AG09309 (cell line): ENCODE results near the gene JAGN1.
"Not testable (repeated sequence)": the region's sequence is repeated elsewhere in the genome, so short reads cannot be mapped to it uniquely, and the experiment has no call there.

Experiments used
- DNase-seq: peaks from one replicate; pipeline ENCODE4 v3.0.0-alpha.2; 2010; ENCODE audit warnings: low read depth
- H3K4me3 ChIP-seq: 2 replicates; pipeline ENCODE4 v1.5.1; 2011; ENCODE audit warnings: mild to moderate bottlenecking, low read depth, low read length, moderate library complexity; ENCODE audit not compliant: control insufficient read depth
- TF ChIP-seq, protein P1 (sequence below): IDR thresholded peaks from 2 replicates; pipeline ENCODE4 v1.5.1; 2011; ENCODE audit warnings: mild to moderate bottlenecking, low read depth, low read length, inconsistent platforms; ENCODE audit not compliant: insufficient read depth, control insufficient read depth; ENCODE audit errors: missing control alignments

Gene JAGN1

DNA sequence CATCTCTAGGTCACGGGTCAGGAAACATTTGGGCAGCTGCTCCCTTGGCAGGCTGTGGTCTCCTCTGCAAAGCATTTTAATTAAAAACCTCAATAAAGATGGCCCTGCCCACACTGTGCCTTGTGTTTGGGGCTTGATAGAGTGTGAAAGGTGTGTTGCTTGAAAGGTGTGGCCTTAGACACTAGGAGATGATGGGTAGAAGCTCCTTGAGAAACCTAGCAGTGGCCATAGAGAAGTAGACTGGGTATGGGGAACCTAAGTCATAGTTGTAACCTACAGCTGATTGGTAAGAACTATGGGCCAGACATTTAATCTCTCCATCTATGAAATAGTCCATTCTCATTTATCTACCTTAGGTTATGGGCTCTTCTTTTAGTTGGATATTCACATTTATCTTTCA is 3.3 kb downstream of the JAGN1 start:
- TF ChIP-seq, protein P1, sequence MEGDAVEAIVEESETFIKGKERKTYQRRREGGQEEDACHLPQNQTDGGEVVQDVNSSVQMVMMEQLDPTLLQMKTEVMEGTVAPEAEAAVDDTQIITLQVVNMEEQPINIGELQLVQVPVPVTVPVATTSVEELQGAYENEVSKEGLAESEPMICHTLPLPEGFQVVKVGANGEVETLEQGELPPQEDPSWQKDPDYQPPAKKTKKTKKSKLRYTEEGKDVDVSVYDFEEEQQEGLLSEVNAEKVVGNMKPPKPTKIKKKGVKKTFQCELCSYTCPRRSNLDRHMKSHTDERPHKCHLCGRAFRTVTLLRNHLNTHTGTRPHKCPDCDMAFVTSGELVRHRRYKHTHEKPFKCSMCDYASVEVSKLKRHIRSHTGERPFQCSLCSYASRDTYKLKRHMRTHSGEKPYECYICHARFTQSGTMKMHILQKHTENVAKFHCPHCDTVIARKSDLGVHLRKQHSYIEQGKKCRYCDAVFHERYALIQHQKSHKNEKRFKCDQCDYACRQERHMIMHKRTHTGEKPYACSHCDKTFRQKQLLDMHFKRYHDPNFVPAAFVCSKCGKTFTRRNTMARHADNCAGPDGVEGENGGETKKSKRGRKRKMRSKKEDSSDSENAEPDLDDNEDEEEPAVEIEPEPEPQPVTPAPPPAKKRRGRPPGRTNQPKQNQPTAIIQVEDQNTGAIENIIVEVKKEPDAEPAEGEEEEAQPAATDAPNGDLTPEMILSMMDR: no peak
- no peak for DNase-seq
- H3K4me3 ChIP-seq: no peak overlapping the region

DNA sequence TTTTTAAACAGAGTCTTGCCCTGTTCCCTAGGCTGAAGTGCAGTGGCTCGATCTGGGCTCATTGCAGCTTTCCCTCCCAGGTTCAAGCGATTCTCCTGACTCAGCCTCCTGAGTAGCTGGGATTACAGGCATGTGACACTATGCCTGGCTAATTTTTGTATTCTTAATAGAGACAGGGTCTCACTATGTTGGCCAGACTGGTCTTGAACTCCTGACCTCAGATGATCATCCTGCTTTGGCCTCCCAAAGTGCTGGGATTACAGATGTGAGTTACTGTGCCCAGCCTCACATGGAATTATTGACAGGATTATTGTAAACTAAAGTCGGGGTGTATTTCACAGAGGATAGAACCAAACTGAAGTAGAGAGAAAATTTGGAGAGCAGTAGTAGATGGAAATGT is 5.3 kb downstream of the JAGN1 start:
- not testable (repeated sequence) for H3K4me3 ChIP-seq, DNase-seq

DNA sequence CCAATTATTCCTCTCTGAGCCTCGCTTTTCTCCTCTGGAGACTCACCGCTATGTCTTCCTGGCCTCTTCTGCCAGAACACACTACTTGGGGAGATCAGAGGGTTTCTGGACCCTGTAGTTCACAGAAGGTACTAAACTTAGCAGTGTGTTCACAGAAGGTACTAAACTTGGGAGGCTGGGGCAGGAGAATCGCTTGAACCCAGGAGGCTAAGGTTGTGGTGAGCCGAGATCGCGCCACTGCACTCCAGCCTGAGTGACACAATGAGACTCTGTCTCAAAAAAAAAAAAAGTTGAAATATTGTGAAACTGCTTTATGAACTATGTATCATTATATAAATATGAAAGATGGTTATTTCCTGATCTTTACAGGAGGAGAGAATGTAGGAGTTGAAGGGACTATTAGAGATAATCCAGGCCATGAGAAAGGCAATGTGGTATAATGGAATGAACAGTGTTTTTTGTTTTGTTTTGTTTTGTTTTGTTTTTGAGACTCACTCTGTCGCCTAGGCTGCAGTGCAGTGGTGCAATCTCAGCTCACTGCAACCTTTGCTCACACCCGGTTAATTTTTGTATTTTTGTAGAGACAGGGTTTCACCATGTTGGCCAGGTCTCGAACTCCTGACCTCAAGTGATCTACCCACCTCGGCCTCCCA is 6.5 kb downstream of the JAGN1 start:
- not testable (repeated sequence) for DNase-seq, H3K4me3 ChIP-seq

DNA sequence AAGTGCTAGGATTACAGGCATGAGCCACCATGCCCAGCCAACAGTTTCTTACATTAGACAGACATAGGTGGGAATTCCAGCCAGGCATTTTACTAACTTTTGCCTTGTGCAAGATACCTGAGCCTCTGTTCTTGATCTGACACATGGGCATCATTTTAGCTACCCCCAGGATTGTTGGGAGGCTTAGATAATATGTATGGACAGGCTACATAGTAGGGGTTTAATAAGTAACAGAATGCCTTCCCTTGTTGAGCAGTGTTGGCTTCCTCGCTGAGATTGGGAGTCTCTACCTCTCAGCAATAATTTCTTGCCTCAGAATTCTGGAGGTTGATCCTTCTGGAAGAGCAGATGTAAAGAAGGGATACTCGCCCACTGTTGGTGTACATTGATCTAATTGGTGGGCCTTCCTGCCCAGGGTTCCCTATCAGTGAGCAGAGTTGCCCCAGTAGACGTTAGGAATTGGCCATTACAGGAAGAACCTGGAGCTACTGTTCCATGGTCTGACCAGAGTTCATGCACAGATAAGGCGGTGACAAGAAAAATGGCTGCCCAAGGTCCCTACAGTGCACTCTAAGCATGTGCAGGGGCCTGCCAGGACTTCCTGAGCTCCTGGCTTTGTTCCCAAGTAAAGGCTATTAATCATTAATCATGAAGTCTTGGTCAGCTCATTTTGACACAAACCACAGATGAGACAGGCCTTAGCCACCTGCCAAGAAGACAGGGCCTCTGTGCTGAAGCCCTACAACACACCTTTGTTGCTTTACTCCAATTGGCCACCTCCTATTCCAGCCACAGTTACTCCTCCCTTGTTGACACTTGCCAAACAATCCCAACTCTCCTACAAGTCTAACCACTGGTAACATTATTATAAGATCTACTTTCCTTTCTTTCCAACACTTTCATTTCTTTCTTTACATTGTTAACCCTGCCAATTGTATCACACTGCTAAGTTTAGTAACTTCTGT is 7.3 kb downstream of the JAGN1 start:
- H3K4me3 ChIP-seq: no peak overlapping the region
- TF ChIP-seq, protein P1: no peak
- DNase-seq: no peak

DNA sequence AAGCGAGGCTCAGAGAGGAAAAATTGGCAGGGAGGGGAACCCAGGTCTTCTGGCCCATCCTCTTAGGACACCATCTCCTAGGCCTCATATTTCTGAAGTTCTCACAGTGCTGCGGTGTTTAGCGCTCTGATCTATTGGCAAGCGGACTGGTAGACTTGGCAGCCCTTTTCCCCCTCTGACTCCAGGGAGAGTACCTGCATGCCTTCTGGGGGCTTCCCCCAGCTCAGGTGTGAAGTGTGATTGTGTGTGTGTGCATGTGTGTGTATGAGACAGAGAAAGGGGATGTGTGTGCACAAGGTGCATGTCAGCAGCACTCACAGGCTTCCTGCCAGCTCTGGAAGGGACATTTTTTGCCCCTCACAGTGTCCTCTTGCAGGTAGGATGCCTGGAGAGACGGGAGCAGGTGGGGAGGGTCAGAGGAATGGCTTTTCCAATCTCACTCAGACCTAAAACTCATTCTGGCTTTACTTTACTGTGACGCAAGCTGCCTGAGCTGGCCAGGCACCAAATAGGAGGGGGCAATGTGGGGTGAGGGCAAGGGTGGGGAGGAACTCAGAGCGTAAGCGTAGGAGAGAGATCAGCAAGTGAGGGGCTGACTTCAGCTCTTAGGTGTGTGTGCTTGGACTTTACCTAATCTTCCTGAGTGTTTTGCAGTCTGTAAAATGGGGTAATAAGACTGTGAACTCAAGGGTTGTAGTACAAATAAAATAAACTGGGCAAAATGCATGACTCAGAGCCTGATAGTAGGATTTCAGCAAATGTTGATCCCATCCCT is 8.2 kb downstream of the JAGN1 start:
- TF ChIP-seq, protein P1: no peak
- H3K4me3 ChIP-seq: no peak overlapping the region
- no peak for DNase-seq

DNA sequence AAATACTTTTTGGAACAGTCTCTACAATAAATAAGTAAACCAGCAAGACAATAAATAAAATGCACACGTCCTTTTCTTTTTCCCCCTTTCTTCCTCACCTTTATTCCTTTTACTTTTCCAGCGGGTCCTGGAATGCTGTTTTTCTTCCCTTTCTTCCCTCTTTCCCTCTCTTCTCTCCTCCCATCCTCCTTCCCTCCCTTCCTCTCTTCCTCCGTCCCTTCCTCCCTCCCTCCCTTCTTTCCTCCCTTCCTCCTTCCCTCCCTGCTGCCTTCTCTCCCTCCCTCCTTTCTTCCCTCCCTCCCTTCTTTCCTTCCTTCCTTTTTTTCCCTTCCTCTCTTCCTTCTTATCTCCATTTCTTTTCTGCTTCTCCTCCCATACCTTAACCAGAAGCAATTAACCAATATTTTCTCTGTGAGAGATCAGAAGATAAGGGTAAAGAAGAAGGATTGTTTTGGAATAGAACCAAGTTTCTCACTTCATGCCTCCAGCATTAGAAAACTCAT is 8.9 kb downstream of the JAGN1 start:
- TF ChIP-seq, protein P1: no peak
- H3K4me3 ChIP-seq: no peak overlapping the region
- no peak for DNase-seq

DNA sequence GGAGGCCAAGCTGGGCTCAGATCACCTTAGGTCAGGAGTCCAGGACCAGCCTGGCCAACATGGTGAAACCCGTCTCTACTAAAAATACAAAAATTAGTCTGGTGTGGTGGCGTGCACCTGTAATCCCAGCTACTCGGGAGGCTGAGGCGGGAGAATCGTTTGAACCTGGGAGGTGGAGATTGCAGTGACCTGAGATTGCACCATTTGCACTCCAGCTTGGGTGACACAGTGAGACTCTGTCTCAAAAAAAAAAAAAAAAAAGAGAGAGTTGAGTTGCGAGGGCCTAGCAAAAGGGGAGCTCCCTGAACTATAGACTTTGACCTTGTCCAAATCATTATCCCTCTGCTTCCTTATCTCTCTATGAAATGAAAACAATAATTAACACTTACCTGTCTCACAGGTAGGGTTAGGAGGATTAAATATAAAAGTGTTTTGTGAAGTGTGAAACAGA is 10.6 kb downstream of the JAGN1 start:
- not testable (repeated sequence) for DNase-seq, H3K4me3 ChIP-seq

DNA sequence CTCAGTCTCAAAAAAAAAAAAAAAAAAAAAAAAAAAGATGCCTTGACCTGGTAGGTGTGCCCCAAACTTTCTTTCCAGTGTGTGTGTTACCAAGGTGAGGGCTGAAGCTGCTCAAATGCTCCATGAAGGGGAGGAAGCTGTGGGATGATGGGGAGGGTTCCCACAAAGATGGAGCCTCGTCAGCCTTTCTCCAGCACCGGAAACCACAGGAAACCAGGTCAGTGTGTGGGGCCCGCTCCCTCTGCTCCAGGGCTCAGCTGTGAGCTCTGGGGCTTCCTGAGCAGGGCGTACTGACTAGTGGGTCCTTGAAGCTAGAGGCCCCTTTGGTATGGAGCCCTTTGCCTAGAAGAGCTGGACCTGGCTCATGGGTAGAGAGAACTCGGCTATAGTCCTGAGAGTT is 11.6 kb downstream of the JAGN1 start:
- H3K4me3 ChIP-seq: no peak overlapping the region
- TF ChIP-seq, protein P1: no peak
- no peak for DNase-seq
